Uterus (tissue), 2 donors: Measurements from ENCODE around the gene SESN2.

Experiments used
- CTCF ChIP-seq, 4 experiments: fragments of 200-600 bp in 2 of 4; fragments of 450-650 bp in 2 of 4; sonication (generic) in 2 of 4; IDR thresholded peaks; one replicate each; pipeline ENCODE4 v1.5.1; 2016 to 2019; ENCODE audit warnings: antibody characterized with exemption in 4 of 4, mild to moderate bottlenecking in 2 of 4, moderate library complexity in 1 of 4
- POLR2A ChIP-seq, 2 donors: fragments of 450-650 bp; IDR thresholded peaks; one replicate each; pipeline ENCODE4 v1.6.1; 2016; ENCODE audit warnings: antibody characterized with exemption in 2 of 2, mild to moderate bottlenecking in 1 of 2, moderate library complexity in 1 of 2

DNA sequence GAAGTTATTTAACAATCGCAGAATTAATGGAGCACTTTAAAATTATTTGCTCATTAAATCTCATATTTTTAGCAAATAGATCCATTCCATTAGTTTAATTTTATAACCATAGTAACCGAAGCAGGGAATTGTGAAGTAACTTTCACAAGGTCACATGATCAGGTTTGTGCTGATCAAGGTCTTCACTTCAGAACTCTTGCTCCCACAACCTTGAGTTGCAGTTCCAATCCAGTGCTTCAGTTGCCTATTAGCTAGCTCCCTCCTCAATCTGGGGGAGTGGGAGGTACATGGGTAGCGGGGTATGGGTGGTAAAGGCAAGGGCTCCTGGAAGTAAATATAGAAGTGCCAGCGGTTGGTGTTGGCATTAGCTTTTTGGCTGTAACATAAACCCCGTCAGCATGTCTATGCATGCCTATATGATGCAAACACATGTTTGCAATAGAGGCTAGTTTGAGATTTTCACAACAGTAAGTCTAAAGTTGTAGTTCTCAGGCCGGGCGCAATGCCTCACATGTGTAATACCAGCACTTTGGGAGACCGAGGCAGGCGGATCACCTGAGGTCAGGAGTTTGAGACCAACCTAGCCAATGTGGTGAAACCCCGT is 17.6 kb upstream of the SESN2 start:
- no peak for TF ChIP-seq CTCF (IDR thresholded peaks at IDR 0.05)
- no peak for TF ChIP-seq POLR2A (IDR thresholded peaks at IDR 0.05)
